IPS-15b (cell line): ENCODE measurements around the gene KLRC1.
"Not testable (repeated sequence)": the region's sequence is repeated elsewhere in the genome, so short reads cannot be mapped to it uniquely, and the experiment has no call there.

Experiments
- H3K27me3 ChIP-seq: one replicate; pipeline ENCODE4 v1.6.1; 2013; ENCODE audit warnings: low read length; ENCODE audit not compliant: control insufficient read depth, insufficient read depth
- H3K36me3 ChIP-seq: one replicate; pipeline ENCODE4 v1.6.1; 2013; ENCODE audit warnings: low read length; ENCODE audit not compliant: control insufficient read depth, insufficient read depth
- H3K4me1 ChIP-seq: one replicate; pipeline ENCODE4 v1.6.1; 2013; ENCODE audit warnings: mild to moderate bottlenecking, low read length; ENCODE audit not compliant: control insufficient read depth, insufficient read depth
- H3K4me3 ChIP-seq: one replicate; pipeline ENCODE4 v1.5.1; 2013; ENCODE audit warnings: low read depth, low read length
- H3K9ac ChIP-seq: one replicate; pipeline ENCODE4 v1.6.1; 2013; ENCODE audit warnings: low read depth, mild to moderate bottlenecking, low read length
- H3K9me3 ChIP-seq: one replicate; pipeline ENCODE4 v1.6.1; 2013; ENCODE audit warnings: mild to moderate bottlenecking, low read length; ENCODE audit not compliant: control insufficient read depth, insufficient read depth

KLRC1 gene

GRCh38 chr12:10454531-10454930, 1.4 kb upstream of the KLRC1 start:
- Histone ChIP-seq H3K36me3 (no peaks in the 10 kb centered on the region), H3K27me3 (no peaks in the 10 kb centered on the region), H3K9ac (no peak overlapping the region), H3K4me3 (no peak overlapping the region), H3K9me3 (no peaks in the 10 kb centered on the region), H3K4me1 (peaks cover 5% of the 10 kb centered on the region)

DNA sequence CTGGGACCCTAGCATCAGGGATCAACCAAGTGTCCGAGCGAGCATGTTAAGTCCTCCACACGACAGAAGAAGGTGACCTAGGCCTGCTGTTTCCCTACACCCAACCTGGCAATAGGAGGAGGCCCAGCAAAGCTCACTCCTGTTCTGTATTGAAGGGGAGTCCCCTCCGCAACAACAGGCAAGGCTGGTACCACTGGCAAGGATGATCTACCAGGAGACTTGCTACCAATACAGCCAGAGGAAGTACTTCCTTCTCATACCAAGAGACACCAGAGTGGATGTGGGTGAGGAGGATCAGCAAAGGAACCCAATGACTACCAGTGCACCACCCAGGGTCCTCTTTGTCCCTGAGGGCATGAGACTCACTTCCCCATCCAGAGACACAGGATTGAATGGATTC, 4.9 kb downstream of the KLRC1 start:
- H3K9ac ChIP-seq: no peak overlapping the region
- no peaks in the 10 kb centered on the region for H3K36me3 ChIP-seq
- no peak overlapping the region for H3K4me3 ChIP-seq
- H3K27me3 ChIP-seq: no peaks in the 10 kb centered on the region
- H3K9me3 ChIP-seq: no peaks in the 10 kb centered on the region
- H3K4me1 ChIP-seq: no peaks in the 10 kb centered on the region

DNA sequence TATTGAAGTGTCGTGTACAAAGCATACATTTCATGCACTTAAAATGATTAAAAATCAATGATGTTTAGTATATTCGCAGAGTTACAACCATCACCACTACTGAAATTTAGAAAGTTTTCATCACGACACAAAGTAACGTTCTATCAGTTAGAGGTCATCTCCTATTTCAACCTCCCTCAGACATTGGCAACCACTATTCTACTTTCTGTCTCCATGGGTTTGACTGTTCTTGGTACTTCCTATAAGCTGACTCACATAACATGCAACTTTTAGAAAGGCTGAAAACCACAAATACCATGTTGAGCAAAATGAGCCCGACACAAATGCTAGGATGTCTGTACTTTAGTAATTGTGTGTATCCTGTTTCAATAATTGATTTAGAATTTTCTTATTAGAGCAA, 7.1 kb downstream of the KLRC1 start:
- not testable (repeated sequence) for H3K4me3 ChIP-seq

GRCh38 chr12:10441144-10441543, 12.0 kb downstream of the KLRC1 start:
- not testable (repeated sequence) for H3K4me3 ChIP-seq, H3K9ac ChIP-seq, H3K9me3 ChIP-seq, H3K27me3 ChIP-seq, H3K36me3 ChIP-seq, H3K4me1 ChIP-seq

More for the DNA sequence above, 7.1 kb downstream of the KLRC1 start:
- H3K4me1 ChIP-seq, H3K27me3 ChIP-seq, H3K9ac ChIP-seq, H3K36me3 ChIP-seq, H3K9me3 ChIP-seq: not testable (repeated sequence)

DNA sequence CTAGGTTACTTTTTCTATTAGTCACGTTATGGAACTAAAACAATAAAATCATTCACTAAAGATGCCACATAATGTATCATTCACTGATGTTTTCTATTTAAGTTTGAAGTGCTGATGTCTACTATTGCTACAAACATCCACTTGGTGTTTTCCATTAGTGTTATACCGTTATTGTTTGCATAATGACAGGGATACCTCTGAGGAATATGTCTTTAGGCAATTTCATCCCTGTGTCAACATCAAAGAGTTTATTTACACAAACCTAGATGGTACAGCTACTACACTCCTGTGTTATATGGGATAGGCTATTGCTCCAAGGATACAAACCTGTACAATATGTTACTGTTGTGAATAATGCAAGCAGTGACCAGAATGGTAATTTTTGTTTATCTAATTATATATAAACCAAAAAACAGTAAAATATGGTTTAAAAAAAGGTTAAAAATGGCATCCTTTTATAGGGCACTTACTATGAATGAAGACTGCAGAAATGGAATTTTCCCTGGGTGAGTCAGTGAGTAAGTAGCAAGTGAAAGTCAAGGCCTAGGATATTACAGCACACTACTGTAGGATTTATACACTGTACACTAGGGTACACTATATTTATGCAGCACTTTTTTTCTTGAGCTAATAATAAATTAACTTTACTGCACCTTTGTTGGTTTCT, 13.4 kb downstream of the KLRC1 start:
- not testable (repeated sequence) for H3K36me3 ChIP-seq, H3K4me3 ChIP-seq, H3K27me3 ChIP-seq, H3K4me1 ChIP-seq, H3K9ac ChIP-seq, H3K9me3 ChIP-seq

DNA sequence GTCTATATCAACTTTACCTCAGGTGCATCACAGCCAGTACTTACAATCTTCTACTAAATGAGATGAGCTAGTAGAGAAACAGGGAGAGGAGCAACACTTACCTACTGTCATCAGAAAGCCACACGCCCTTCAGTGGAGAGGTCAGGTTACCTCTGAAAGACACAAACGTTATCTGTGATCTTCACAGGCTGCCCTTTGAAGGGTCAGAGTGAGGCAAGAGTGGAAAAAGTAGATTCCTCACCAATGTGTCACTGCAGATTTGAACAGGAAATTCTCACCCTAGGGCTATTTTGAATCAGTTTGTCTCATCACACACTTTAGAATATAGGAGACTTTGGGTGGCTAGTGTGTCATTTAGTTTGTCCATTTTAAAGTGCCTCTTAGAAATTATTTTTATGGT, 15.6 kb downstream of the KLRC1 start:
- H3K4me1 ChIP-seq, H3K27me3 ChIP-seq, H3K9me3 ChIP-seq, H3K9ac ChIP-seq, H3K36me3 ChIP-seq, H3K4me3 ChIP-seq: not testable (repeated sequence)

- H3K36me3 ChIP-seq, H3K4me3 ChIP-seq, H3K9me3 ChIP-seq, H3K4me1 ChIP-seq, H3K9ac ChIP-seq, H3K27me3 ChIP-seq: not testable (repeated sequence)
Observed at GRCh38 chr12:10435816-10436215, 17.4 kb downstream of the KLRC1 start, which contains the start of gene KLRC2. TSS of gene KLRC2 (minus strand) at chr12:10436010. CDS start at chr12:10435986, 24 bp downstream.

DNA sequence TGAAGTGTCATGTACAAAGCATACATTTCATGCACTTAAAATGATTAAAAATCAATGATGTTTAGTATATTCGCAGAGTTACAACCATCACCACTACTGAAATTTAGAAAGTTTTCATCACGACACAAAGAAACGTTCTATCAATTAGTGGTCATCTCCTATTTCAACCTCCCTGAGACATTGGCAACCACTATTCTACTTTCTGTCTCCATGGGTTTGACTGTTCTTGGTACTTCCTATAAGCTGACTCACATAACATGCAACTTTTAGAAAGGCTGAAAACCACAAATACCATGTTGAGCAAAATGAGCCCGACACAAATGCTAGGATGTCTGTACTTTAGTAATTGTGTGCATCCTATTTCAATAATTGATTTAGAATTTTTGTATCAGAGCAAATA, 22.6 kb downstream of the KLRC1 start:
- not testable (repeated sequence) for H3K4me3 ChIP-seq, H3K27me3 ChIP-seq, H3K9ac ChIP-seq, H3K36me3 ChIP-seq, H3K4me1 ChIP-seq, H3K9me3 ChIP-seq

GRCh38 chr12:10425938-10426337, 27.2 kb downstream of the KLRC1 start:
- not testable (repeated sequence) for H3K36me3 ChIP-seq, H3K4me3 ChIP-seq, H3K4me1 ChIP-seq, H3K9me3 ChIP-seq, H3K9ac ChIP-seq, H3K27me3 ChIP-seq

DNA sequence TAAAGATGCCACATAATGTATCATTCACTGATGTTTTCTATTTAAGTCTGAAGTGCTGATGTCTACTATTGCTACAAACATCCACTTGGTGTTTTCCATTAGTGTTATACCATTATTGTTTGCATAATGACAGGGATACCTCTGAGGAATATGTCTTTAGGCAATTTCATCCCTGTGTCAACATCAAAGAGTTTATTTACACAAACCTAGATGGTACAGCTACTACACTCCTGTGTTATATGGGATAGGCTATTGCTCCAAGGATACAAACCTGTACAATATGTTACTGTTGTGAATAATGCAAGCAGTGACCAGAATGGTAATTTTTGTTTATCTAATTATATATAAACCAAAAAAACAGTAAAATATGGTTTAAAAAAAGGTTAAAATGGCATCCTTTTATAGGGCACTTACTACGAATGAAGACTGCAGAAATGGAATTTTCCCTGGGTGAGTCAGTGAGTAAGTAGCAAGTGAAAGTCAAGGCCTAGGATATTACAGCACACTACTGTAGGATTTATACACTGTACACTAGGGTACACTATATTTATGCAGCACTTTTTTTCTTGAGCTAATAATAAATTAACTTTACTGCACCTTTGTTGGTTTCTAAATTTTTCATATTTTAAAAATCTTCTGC, 28.8 kb downstream of the KLRC1 start:
- not testable (repeated sequence) for H3K36me3 ChIP-seq, H3K27me3 ChIP-seq, H3K9ac ChIP-seq, H3K9me3 ChIP-seq, H3K4me1 ChIP-seq, H3K4me3 ChIP-seq

GRCh38 chr12:10422159-10422558, 31.0 kb downstream of the KLRC1 start:
- not testable (repeated sequence) for H3K27me3 ChIP-seq, H3K9me3 ChIP-seq, H3K9ac ChIP-seq, H3K4me1 ChIP-seq, H3K4me3 ChIP-seq, H3K36me3 ChIP-seq

- not testable (repeated sequence) for H3K4me1 ChIP-seq, H3K4me3 ChIP-seq, H3K9ac ChIP-seq, H3K9me3 ChIP-seq, H3K27me3 ChIP-seq, H3K36me3 ChIP-seq
Observed at GRCh38 chr12:10420334-10420733, 32.8 kb downstream of the KLRC1 start, which contains the start of gene KLRC3. TSS of gene KLRC3 (minus strand) at chr12:10420595. CDS start at chr12:10420550, 45 bp downstream.
